22Rv1 (cell line): ENCODE measurements around the gene SLC24A4.

Source experiments
- CTCF ChIP-seq: fragments of 450-650 bp; IDR thresholded peaks from 2 replicates; pipeline ENCODE4 v1.5.1; 2017; ENCODE audit warnings: mild to moderate bottlenecking
- ZFX ChIP-seq: fragments of 450-650 bp; IDR thresholded peaks from 2 replicates; pipeline ENCODE4 v1.6.1; 2017; ENCODE audit warnings: antibody characterized with exemption, borderline replicate concordance

- no peak for TF ChIP-seq CTCF
- TF ChIP-seq ZFX: no peak
These were observed 108.3 kb downstream of the SLC24A4 start for GRCh38 chr14:92431199-92431725.
